Mammary epithelial cell (primary cell): ENCODE measurements around the gene TCHHL1.

Experiments used
- EZH2 ChIP-seq: IDR thresholded peaks from 2 replicates; pipeline ENCODE4 v1.6.1; 2012; ENCODE audit warnings: low read length, inconsistent platforms, borderline replicate concordance
- TF ChIP-seq, protein P1 (sequence below), 2 donors: IDR thresholded peaks in 1 of 2; conservative IDR thresholded peaks in 1 of 2; 2 replicates each; pipeline ENCODE4 v1.5.1; 2011 to 2012; ENCODE audit warnings: inconsistent platforms in 2 of 2, low read length in 2 of 2, mild to moderate bottlenecking in 2 of 2, control low read depth in 1 of 2, low read depth in 1 of 2; ENCODE audit not compliant: insufficient read depth in 1 of 2; ENCODE audit errors: extremely low read depth in 1 of 2

DNA sequence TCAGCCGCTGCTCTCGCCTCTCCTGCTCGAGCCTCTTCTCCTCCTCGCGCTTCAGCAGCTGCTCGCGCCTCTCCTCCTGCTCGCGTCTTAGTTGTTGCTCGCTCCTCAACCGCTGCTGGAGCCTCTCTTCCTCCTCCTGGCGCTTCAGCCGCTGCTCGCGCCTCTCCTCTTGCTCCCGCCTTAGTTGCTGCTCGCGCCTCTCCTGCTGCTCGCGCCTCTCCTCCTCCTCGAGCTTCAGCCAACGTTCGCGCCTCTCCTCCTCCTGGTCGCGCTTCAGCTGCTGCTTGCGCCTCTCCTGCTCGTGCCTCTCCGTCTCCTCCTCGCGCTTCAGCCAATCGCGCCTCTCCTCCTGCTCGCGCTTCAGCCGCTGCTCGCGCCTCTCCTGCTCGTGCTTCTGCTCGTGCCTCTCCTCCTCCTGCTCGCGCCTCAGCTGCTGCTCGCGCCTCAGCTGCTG lies 22.7 kb upstream of the TCHHL1 start:
- TF ChIP-seq, protein P1, sequence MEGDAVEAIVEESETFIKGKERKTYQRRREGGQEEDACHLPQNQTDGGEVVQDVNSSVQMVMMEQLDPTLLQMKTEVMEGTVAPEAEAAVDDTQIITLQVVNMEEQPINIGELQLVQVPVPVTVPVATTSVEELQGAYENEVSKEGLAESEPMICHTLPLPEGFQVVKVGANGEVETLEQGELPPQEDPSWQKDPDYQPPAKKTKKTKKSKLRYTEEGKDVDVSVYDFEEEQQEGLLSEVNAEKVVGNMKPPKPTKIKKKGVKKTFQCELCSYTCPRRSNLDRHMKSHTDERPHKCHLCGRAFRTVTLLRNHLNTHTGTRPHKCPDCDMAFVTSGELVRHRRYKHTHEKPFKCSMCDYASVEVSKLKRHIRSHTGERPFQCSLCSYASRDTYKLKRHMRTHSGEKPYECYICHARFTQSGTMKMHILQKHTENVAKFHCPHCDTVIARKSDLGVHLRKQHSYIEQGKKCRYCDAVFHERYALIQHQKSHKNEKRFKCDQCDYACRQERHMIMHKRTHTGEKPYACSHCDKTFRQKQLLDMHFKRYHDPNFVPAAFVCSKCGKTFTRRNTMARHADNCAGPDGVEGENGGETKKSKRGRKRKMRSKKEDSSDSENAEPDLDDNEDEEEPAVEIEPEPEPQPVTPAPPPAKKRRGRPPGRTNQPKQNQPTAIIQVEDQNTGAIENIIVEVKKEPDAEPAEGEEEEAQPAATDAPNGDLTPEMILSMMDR (conservative IDR thresholded peaks at IDR 0.05 in 1 of 2, IDR thresholded peaks at IDR 0.05 in 1 of 2; ENCODE audit: extremely low read depth in 1 of 2, insufficient read depth in 1 of 2, low read depth in 1 of 2, low read length in 2 of 2), result no peak
- no peak for TF ChIP-seq EZH2
